Neuronal stem cell (in vitro differentiated cells): ENCODE measurements around the gene GPC1.

Source experiments
- DNase-seq: peaks from one replicate; pipeline ENCODE4 v3.0.0-alpha.2; 2013; ENCODE audit warnings: low spot score
- H2AFZ ChIP-seq: one replicate; pipeline ENCODE4 v1.6.1; 2013; ENCODE audit warnings: mild to moderate bottlenecking, low read length, inconsistent platforms
- H2AK5ac ChIP-seq: 2 replicates; pipeline ENCODE4 v1.6.1; 2013; ENCODE audit warnings: low read depth, mild to moderate bottlenecking, inconsistent platforms, low read length, moderate library complexity, mixed read lengths
- H2BK120ac ChIP-seq: 2 replicates; pipeline ENCODE4 v1.6.1; 2013; ENCODE audit warnings: low read depth, mild to moderate bottlenecking, inconsistent platforms, low read length, moderate library complexity, mixed read lengths
- H2BK12ac ChIP-seq: one replicate; pipeline ENCODE4 v1.6.1; 2013; ENCODE audit warnings: low read length, inconsistent platforms
- H2BK15ac ChIP-seq: 2 replicates; pipeline ENCODE4 v1.6.1; 2013; ENCODE audit warnings: mild to moderate bottlenecking, low read length, inconsistent platforms, mixed read lengths
- H2BK5ac ChIP-seq: one replicate; pipeline ENCODE4 v1.6.1; 2013; ENCODE audit warnings: inconsistent platforms, mild to moderate bottlenecking, low read length, moderate library complexity
- H3K14ac ChIP-seq: one replicate; pipeline ENCODE4 v1.6.1; 2013; ENCODE audit warnings: low read length, inconsistent platforms
- H3K18ac ChIP-seq: 2 replicates; pipeline ENCODE4 v1.6.1; 2013; ENCODE audit warnings: low read length, inconsistent platforms
- H3K23ac ChIP-seq: 2 replicates; pipeline ENCODE4 v1.6.1; 2013; ENCODE audit warnings: low read depth, mild to moderate bottlenecking, mixed read lengths, low read length, inconsistent platforms; ENCODE audit not compliant: poor library complexity
- H3K27ac ChIP-seq: replicated peaks from 3 replicates; pipeline ENCODE4 v1.5.1; 2013; ENCODE audit warnings: low read length, inconsistent platforms
- H3K27me3 ChIP-seq, 3 experiments: 2 replicates each; pipeline ENCODE4 v1.6.1; 2013; ENCODE audit warnings: low read length in 3 of 3, mild to moderate bottlenecking in 2 of 3, inconsistent platforms in 1 of 3, low read depth in 1 of 3, mixed read lengths in 1 of 3, moderate library complexity in 1 of 3; ENCODE audit not compliant: control insufficient read depth in 3 of 3, insufficient read depth in 3 of 3
- H3K36me3 ChIP-seq, 2 donors: replicated peaks in 1 of 2; 2 replicates each; pipeline ENCODE4 v1.6.1; 2013; ENCODE audit warnings: low read length in 2 of 2; ENCODE audit not compliant: control insufficient read depth in 2 of 2, insufficient read depth in 2 of 2
- H3K4ac ChIP-seq: 2 replicates; pipeline ENCODE4 v1.6.1; 2013; ENCODE audit warnings: inconsistent platforms, mild to moderate bottlenecking, low read length, moderate library complexity
- H3K4me1 ChIP-seq, 2 donors: 1 replicate in 1 of 2; 2 replicates in 1 of 2; pipeline ENCODE4 v1.6.1; 2013; ENCODE audit warnings: low read length in 2 of 2, low read depth in 1 of 2; ENCODE audit not compliant: control insufficient read depth in 2 of 2, insufficient read depth in 1 of 2
- H3K4me2 ChIP-seq: one replicate; pipeline ENCODE4 v1.6.1; 2013; ENCODE audit warnings: mild to moderate bottlenecking, low read length, inconsistent platforms; ENCODE audit not compliant: insufficient read depth, poor library complexity, severe bottlenecking
- H3K4me3 ChIP-seq, 2 donors: 2 replicates each; pipeline ENCODE4 v1.5.1; 2013; ENCODE audit warnings: low read length in 2 of 2, mild to moderate bottlenecking in 2 of 2, inconsistent platforms in 1 of 2, moderate library complexity in 1 of 2
- H3K79me1 ChIP-seq: one replicate; pipeline ENCODE4 v1.6.1; 2013; ENCODE audit warnings: low read depth, mild to moderate bottlenecking, inconsistent platforms, low read length, moderate library complexity
- H3K9ac ChIP-seq: one replicate; pipeline ENCODE4 v1.6.1; 2013; ENCODE audit warnings: mild to moderate bottlenecking, low read depth, low read length, inconsistent platforms; ENCODE audit not compliant: poor library complexity
- H3K9me3 ChIP-seq, 2 donors: replicated peaks in 1 of 2; 2 replicates each; pipeline versions ENCODE3 to v1.6.1; 2013; ENCODE audit warnings: low read length in 2 of 2, mild to moderate bottlenecking in 2 of 2, inconsistent platforms in 1 of 2, low read depth in 1 of 2, mixed read lengths in 1 of 2, moderate library complexity in 1 of 2; ENCODE audit not compliant: control insufficient read depth in 2 of 2, insufficient read depth in 1 of 2
- H4K8ac ChIP-seq: one replicate; pipeline ENCODE4 v1.6.1; 2013; ENCODE audit warnings: low read depth, mild to moderate bottlenecking, inconsistent platforms, low read length, moderate library complexity
- H4K91ac ChIP-seq: one replicate; pipeline ENCODE4 v1.6.1; 2013; ENCODE audit warnings: low read length, low read depth, mild to moderate bottlenecking, inconsistent platforms; ENCODE audit not compliant: poor library complexity
- WGBS, 2 donors: extraction: QIAGEN DNeasy Blood & Tissue Kit; methylation state at CpG; one replicate each; pipeline ENCODE4 v1.1.7; 2013; ENCODE audit warnings: missing lambda C conversion rate in 2 of 2, mixed read lengths in 1 of 2; ENCODE audit not compliant: insufficient read length in 2 of 2, insufficient replicate concordance in 1 of 2; ENCODE audit errors: extremely low coverage in 2 of 2; 5-methylcytosine and 5-hydroxymethylcytosine counted together

GPC1 gene

DNA sequence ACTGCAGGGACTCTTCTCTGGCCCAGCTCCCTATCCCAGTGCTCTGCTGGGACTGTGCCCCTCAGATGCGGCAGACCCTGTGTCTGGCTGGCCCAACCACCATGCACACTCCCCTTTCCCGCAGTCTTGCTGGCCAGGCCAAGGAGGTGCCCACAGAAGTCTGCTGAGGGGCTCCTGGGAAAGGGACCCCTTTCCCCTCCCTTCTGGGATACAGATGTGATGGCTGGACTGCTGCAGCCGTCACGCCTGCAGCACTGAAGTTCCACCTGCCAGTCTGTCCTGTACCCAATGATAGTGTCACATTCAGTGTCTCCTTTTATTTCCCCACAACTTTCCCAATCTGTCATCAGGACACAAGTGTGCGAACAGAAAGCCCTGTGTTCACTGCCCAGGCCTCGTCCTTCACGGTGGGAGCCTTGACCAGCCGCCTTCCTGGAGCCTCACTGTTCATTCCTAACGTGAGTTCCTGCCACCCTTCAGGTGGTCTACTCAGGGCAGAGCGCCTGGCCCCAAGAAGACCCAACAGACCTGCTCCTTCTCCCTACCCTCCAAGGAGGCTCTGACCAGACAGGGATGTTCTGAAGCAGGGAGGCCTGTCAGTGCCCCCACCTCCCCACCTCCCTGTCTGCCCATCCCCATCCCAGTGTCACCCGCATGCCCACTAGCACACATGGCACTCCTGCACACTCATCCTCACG lies 75.2 kb downstream of the GPC1 start:
- Histone ChIP-seq H2AK5ac (peak overlapping the region; percentile 4), H2BK12ac (no peak overlapping the region), H3K18ac (no peak overlapping the region), H3K36me3 (peaks cover 0 to 4% of the 10 kb centered on the region in 2 donors), H3K4ac (no peak overlapping the region), H3K4me1 (no peaks in the 10 kb centered on the region), H2AFZ (no peak overlapping the region), H3K79me1 (peaks cover 2% of the 10 kb centered on the region), H3K14ac (no peak overlapping the region), H2BK5ac (no peak overlapping the region), H3K4me3 (no peak overlapping the region), H4K8ac (no peak overlapping the region), H3K9ac (no peak overlapping the region), H3K27me3 (no peaks in the 10 kb centered on the region), H3K23ac (peak overlapping the region; percentile 32), H2BK120ac (no peak overlapping the region), H4K91ac (no peak overlapping the region), H3K4me2 (no peak overlapping the region), H3K9me3 (peaks cover 0 to 1% of the 10 kb centered on the region in 2 donors), H3K27ac (no peak overlapping the region), H2BK15ac (no peak overlapping the region)
- no CpG with 5 or more reads among the region's 12 CpGs for WGBS, 2 donors
- no peak for DNase-seq

DNA sequence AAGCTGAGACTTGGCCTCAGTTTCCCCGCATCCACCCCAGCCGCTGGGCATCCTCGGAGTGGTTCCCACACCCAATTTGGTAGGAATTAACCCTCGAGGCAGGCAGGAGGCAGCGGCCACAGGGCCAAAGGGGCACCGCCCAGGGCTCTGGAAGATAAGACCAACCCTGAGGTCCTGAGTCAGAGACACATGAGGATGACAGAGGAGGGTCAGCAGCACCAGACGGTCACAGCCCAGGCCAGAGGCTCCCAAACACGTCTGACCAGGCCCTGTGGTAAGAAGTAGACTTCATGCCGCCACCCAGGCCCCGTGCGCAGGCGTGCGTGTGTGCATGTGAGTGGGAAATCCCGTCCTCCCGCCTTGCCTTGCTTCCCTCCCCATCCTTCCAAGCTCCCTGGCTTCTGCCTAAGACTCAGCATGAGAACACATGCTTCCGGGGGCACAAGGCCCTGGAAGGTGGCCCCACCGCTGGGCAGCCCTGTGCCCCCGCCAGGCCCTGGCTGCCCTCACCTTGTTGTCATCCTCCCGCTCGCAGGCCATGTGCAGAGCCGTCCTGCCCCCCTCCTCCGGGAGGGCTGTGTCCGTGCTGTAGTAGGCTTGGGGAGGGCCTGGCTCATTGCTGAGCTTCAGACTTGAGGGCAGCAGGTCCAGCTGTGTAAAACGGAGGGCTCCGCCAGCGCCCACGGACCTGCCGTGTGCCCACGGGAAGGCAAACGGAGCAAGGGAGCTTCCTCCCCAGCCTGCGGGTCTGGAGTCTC lies 76.1 kb downstream of the GPC1 start:
- Histone ChIP-seq H3K27ac (no peak overlapping the region), H3K14ac (no peak overlapping the region), H3K4me1 (no peaks in the 10 kb centered on the region), H2BK12ac (no peak overlapping the region), H2AK5ac (no peak overlapping the region), H2BK120ac (no peak overlapping the region), H4K91ac (no peak overlapping the region), H3K27me3 (no peaks in the 10 kb centered on the region), H2BK5ac (no peak overlapping the region), H2AFZ (no peak overlapping the region), H3K9ac (no peak overlapping the region), H2BK15ac (no peak overlapping the region), H3K79me1 (peaks cover 2% of the 10 kb centered on the region), H3K36me3 (peaks cover 0 to 4% of the 10 kb centered on the region in 2 donors), H3K18ac (no peak overlapping the region), H3K23ac (peak overlapping the region; percentile 2), H3K4me2 (no peak overlapping the region), H3K4me3 (peak overlapping the region in 1 of 2 donors; percentile 26), H4K8ac (peak overlapping the region; percentile 68), H3K9me3 (peaks cover 0 to 1% of the 10 kb centered on the region in 2 donors), H3K4ac (no peak overlapping the region)
- DNase-seq: no peak
- no CpG with 5 or more reads among the region's 31 CpGs for WGBS, 2 donors

GRCh38 chr2:240512109-240512485 lies 76.6 kb downstream of the GPC1 start:
- peak overlapping the region; percentile 63 for H3K14ac ChIP-seq
- H2BK12ac ChIP-seq: no peak overlapping the region
- H4K91ac ChIP-seq: no peak overlapping the region
- no peak overlapping the region for H3K27ac ChIP-seq
- H3K9me3 ChIP-seq: peaks cover 0 to 1% of the 10 kb centered on the region in 2 donors
- H3K23ac ChIP-seq: no peak overlapping the region
- H2BK5ac ChIP-seq: no peak overlapping the region
- H2AFZ ChIP-seq: no peak overlapping the region
- no peak overlapping the region for H2AK5ac ChIP-seq
- H2BK15ac ChIP-seq: no peak overlapping the region
- no peak overlapping the region for H4K8ac ChIP-seq
- no peak for DNase-seq
- H3K4me2 ChIP-seq: no peak overlapping the region
- no peak overlapping the region for H3K4ac ChIP-seq
- H3K79me1 ChIP-seq: peaks cover 2% of the 10 kb centered on the region
- H3K27me3 ChIP-seq: no peaks in the 10 kb centered on the region
- H2BK120ac ChIP-seq: no peak overlapping the region
- H3K9ac ChIP-seq: peak overlapping the region; percentile 21
- WGBS, 2 donors: no CpG with 5 or more reads among the region's 11 CpGs
- H3K4me1 ChIP-seq: no peaks in the 10 kb centered on the region
- H3K36me3 ChIP-seq: peaks cover 0 to 4% of the 10 kb centered on the region in 2 donors
- H3K18ac ChIP-seq: peak overlapping the region; percentile 19
- H3K4me3 ChIP-seq: peak overlapping the region in 1 of 2 donors; percentile 26
